ENCODE results near the gene APOL1.

DNA sequence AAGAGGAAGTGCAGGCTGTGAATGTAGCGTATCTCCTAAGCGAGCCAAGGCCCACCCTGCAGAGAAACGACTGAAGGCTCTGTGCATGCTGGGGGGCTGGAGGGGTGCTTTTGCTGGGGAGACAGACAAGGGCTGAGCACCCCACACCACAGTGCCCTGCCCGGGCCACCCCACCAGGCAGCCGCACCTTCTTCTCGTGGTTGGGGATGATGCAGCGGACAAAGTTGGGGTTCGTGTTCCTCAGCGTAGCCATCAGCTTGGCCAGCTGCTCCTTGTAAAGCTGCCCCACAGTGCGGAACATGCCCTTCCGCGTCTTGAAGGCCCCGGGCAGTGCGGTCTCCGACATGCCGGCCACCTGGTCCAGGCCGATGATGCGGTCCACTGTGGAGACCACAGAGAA is 53.3 kb downstream of the APOL1 start:
- TF ChIP-seq, protein P1, sequence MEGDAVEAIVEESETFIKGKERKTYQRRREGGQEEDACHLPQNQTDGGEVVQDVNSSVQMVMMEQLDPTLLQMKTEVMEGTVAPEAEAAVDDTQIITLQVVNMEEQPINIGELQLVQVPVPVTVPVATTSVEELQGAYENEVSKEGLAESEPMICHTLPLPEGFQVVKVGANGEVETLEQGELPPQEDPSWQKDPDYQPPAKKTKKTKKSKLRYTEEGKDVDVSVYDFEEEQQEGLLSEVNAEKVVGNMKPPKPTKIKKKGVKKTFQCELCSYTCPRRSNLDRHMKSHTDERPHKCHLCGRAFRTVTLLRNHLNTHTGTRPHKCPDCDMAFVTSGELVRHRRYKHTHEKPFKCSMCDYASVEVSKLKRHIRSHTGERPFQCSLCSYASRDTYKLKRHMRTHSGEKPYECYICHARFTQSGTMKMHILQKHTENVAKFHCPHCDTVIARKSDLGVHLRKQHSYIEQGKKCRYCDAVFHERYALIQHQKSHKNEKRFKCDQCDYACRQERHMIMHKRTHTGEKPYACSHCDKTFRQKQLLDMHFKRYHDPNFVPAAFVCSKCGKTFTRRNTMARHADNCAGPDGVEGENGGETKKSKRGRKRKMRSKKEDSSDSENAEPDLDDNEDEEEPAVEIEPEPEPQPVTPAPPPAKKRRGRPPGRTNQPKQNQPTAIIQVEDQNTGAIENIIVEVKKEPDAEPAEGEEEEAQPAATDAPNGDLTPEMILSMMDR (IDR thresholded peaks at IDR 0.05) = no peak
- no peak for TF ChIP-seq ZFX (IDR thresholded peaks at IDR 0.05; ENCODE audit: borderline replicate concordance)

All from 22Rv1 (cell line).